Mesendoderm (in vitro differentiated cells): ENCODE measurements around the gene TBC1D16.

Experiments used
- DNase-seq: peaks from one replicate; pipeline ENCODE4 v3.0.0; 2013
- H2AK5ac ChIP-seq: 2 replicates; pipeline ENCODE4 v1.6.1; 2013; ENCODE audit warnings: low read length, inconsistent platforms
- H2BK120ac ChIP-seq: 2 replicates; pipeline ENCODE4 v1.6.1; 2013; ENCODE audit warnings: low read depth, mild to moderate bottlenecking, low read length, moderate library complexity, mixed read lengths
- H2BK15ac ChIP-seq: replicated peaks from 2 replicates; pipeline ENCODE4 v1.6.1; 2013; ENCODE audit warnings: low read depth, mild to moderate bottlenecking, moderate library complexity
- H2BK5ac ChIP-seq: 2 replicates; pipeline ENCODE4 v1.6.1; 2013; ENCODE audit warnings: low read length, inconsistent platforms
- H3K18ac ChIP-seq: 2 replicates; pipeline ENCODE4 v1.6.1; 2013; ENCODE audit warnings: mild to moderate bottlenecking, low read length, mixed read lengths
- H3K23ac ChIP-seq: one replicate; pipeline ENCODE4 v1.6.1; 2013; ENCODE audit warnings: low read length
- H3K27ac ChIP-seq: 2 replicates; pipeline ENCODE4 v1.5.1; 2013; ENCODE audit warnings: low read depth, mild to moderate bottlenecking, inconsistent platforms, low read length, moderate library complexity
- H3K27me3 ChIP-seq: 2 replicates; pipeline ENCODE4 v1.6.1; 2013; ENCODE audit warnings: low read length, control low read depth, mild to moderate bottlenecking, inconsistent platforms; ENCODE audit not compliant: insufficient read depth, poor library complexity
- H3K36me3 ChIP-seq: 2 replicates; pipeline ENCODE4 v1.6.1; 2013; ENCODE audit warnings: low read length, inconsistent platforms; ENCODE audit not compliant: control insufficient read depth, insufficient read depth
- H3K4ac ChIP-seq: one replicate; pipeline ENCODE4 v1.6.1; 2013; ENCODE audit warnings: low read depth, mild to moderate bottlenecking, low read length, moderate library complexity
- H3K4me1 ChIP-seq: 2 replicates; pipeline ENCODE4 v1.6.1; 2013; ENCODE audit warnings: low read depth, low read length, inconsistent platforms; ENCODE audit not compliant: control insufficient read depth
- H3K4me2 ChIP-seq: 2 replicates; pipeline ENCODE4 v1.6.1; 2013; ENCODE audit warnings: low read length
- H3K4me3 ChIP-seq: 2 replicates; pipeline ENCODE4 v1.5.1; 2013; ENCODE audit warnings: mild to moderate bottlenecking, low read length
- H3K56ac ChIP-seq: one replicate; pipeline ENCODE4 v1.6.1; 2013; ENCODE audit warnings: low read length
- H3K79me1 ChIP-seq: 2 replicates; pipeline ENCODE4 v1.6.1; 2013; ENCODE audit warnings: low read length, inconsistent platforms
- H3K79me2 ChIP-seq: 2 replicates; pipeline ENCODE4 v1.6.1; 2013; ENCODE audit warnings: mild to moderate bottlenecking, low read length; ENCODE audit not compliant: control insufficient read depth, insufficient read depth
- H3K9ac ChIP-seq: 2 replicates; pipeline ENCODE4 v1.6.1; 2013; ENCODE audit warnings: low read length, inconsistent platforms
- H4K5ac ChIP-seq: one replicate; pipeline ENCODE4 v1.6.1; 2013; ENCODE audit warnings: low read length
- H4K8ac ChIP-seq: one replicate; pipeline ENCODE4 v1.6.1; 2013; ENCODE audit warnings: low read depth, mild to moderate bottlenecking, control low read depth, low read length, moderate library complexity
- WGBS: extraction: QIAGEN DNeasy Blood & Tissue Kit; methylation state at CpG from one replicate; pipeline ENCODE4 v1.1.7; 2013; ENCODE audit warnings: low lambda C conversion rate, missing lambda C conversion rate; ENCODE audit not compliant: insufficient coverage; ENCODE audit errors: extremely low coverage; 5-methylcytosine and 5-hydroxymethylcytosine counted together

TBC1D16 gene

GRCh38 chr17:80035937-80036714 is 454 bp upstream of the TBC1D16 start, which contains the start of gene CCDC40:
Gene CCDC40, plus strand, starts transcription at chr17:80036642. Its CDS starts 21 bp downstream, at chr17:80036663.
- no peak within 1 kb of the TSS for H3K23ac ChIP-seq
- no peak within 1 kb of the TSS for H2BK15ac ChIP-seq
- H3K9ac ChIP-seq: peak within 1 kb of the TSS; percentile 87
- peak within 1 kb of the TSS; percentile 88 for H3K4ac ChIP-seq
- peak within 1 kb of the TSS; percentile 82 for H3K27ac ChIP-seq
- no peak within 1 kb of the TSS for H2BK120ac ChIP-seq
- peak within 1 kb of the TSS; percentile 87 for H3K4me3 ChIP-seq
- peaks cover 33% of the 10 kb centered on the region for H3K79me2 ChIP-seq
- WGBS: no CpG with 5 or more reads among the region's 89 CpGs
- peak within 1 kb of the TSS; percentile 56 for H3K4me2 ChIP-seq
- peak within 1 kb of the TSS; percentile 97 for H4K8ac ChIP-seq
- H3K56ac ChIP-seq: peak within 1 kb of the TSS; percentile 96
- H3K79me1 ChIP-seq: peaks cover 18% of the 10 kb centered on the region
- H3K4me1 ChIP-seq: peaks cover 2% of the 10 kb centered on the region
- no peak within 1 kb of the TSS for H2AK5ac ChIP-seq
- no peaks in the 10 kb centered on the region for H3K36me3 ChIP-seq
- H3K18ac ChIP-seq: peak within 1 kb of the TSS; percentile 99
- H3K27me3 ChIP-seq: no peaks in the 10 kb centered on the region
- no peak within 1 kb of the TSS for H4K5ac ChIP-seq
- no peak within 1 kb of the TSS for H2BK5ac ChIP-seq
- DNase-seq: peak; percentile 89

GRCh38 chr17:80034791-80035686 is 633 bp downstream of the TBC1D16 start:
- Histone ChIP-seq H4K8ac (no peak overlapping the region), H3K18ac (peak overlapping the region; percentile 99), H2BK5ac (no peak overlapping the region), H3K23ac (peak overlapping the region; percentile 76), H3K56ac (peak overlapping the region; percentile 96), H3K4ac (peak overlapping the region; percentile 88), H3K27me3 (no peaks in the 10 kb centered on the region), H3K79me2 (peaks cover 44% of the 10 kb centered on the region), H3K9ac (peak overlapping the region; percentile 87), H2AK5ac (no peak overlapping the region), H4K5ac (no peak overlapping the region), H3K36me3 (no peaks in the 10 kb centered on the region), H2BK120ac (no peak overlapping the region), H3K4me1 (peaks cover 2% of the 10 kb centered on the region), H3K79me1 (peaks cover 28% of the 10 kb centered on the region), H3K4me2 (peak overlapping the region; percentile 51), H2BK15ac (no peak overlapping the region), H3K4me3 (peak overlapping the region; percentile 87), H3K27ac (peak overlapping the region; percentile 66)
- no CpG with 5 or more reads among the region's 55 CpGs for WGBS
- DNase-seq: peak; percentile 50

GRCh38 chr17:80033840-80034239 is 1.8 kb downstream of the TBC1D16 start:
- Histone ChIP-seq H3K27me3 (no peaks in the 10 kb centered on the region), H3K18ac (no peak overlapping the region), H2BK15ac (no peak overlapping the region), H4K5ac (no peak overlapping the region), H3K56ac (no peak overlapping the region), H3K4me3 (no peak overlapping the region), H3K4me1 (peaks cover 2% of the 10 kb centered on the region), H3K79me2 (peaks cover 55% of the 10 kb centered on the region), H2BK5ac (no peak overlapping the region), H2AK5ac (no peak overlapping the region), H3K79me1 (peaks cover 32% of the 10 kb centered on the region), H3K36me3 (no peaks in the 10 kb centered on the region), H2BK120ac (no peak overlapping the region), H3K23ac (peak overlapping the region; percentile 87), H3K4ac (no peak overlapping the region), H4K8ac (no peak overlapping the region), H3K27ac (no peak overlapping the region), H3K9ac (no peak overlapping the region), H3K4me2 (no peak overlapping the region)
- no peak for DNase-seq
- WGBS: no CpG with 5 or more reads among the region's 4 CpGs

- H4K5ac ChIP-seq: no peak overlapping the region
- no peak overlapping the region for H3K4me3 ChIP-seq
- H3K4me1 ChIP-seq: peaks cover 2% of the 10 kb centered on the region
- no peak overlapping the region for H2BK15ac ChIP-seq
- H3K27me3 ChIP-seq: no peaks in the 10 kb centered on the region
- no CpG with 5 or more reads among the region's 9 CpGs for WGBS
- H3K23ac ChIP-seq: no peak overlapping the region
- peaks cover 64% of the 10 kb centered on the region for H3K79me2 ChIP-seq
- H3K36me3 ChIP-seq: no peaks in the 10 kb centered on the region
- no peak overlapping the region for H3K9ac ChIP-seq
- no peak overlapping the region for H4K8ac ChIP-seq
- peaks cover 34% of the 10 kb centered on the region for H3K79me1 ChIP-seq
- no peak overlapping the region for H3K18ac ChIP-seq
- H3K4me2 ChIP-seq: no peak overlapping the region
- no peak overlapping the region for H2AK5ac ChIP-seq
- no peak overlapping the region for H3K56ac ChIP-seq
- no peak overlapping the region for H2BK5ac ChIP-seq
- no peak overlapping the region for H2BK120ac ChIP-seq
- no peak overlapping the region for H3K4ac ChIP-seq
- H3K27ac ChIP-seq: no peak overlapping the region
- no peak for DNase-seq
Observed at GRCh38 chr17:80032614-80033171, 3.0 kb downstream of the TBC1D16 start.

GRCh38 chr17:80031691-80032430 is 3.8 kb downstream of the TBC1D16 start:
- WGBS: no CpG with 5 or more reads among the region's 12 CpGs
- Histone ChIP-seq H3K36me3 (no peaks in the 10 kb centered on the region), H3K79me2 (peaks cover 65% of the 10 kb centered on the region), H4K5ac (no peak overlapping the region), H3K23ac (no peak overlapping the region), H3K56ac (peak overlapping the region; percentile 54), H3K4ac (no peak overlapping the region), H4K8ac (no peak overlapping the region), H3K79me1 (peaks cover 34% of the 10 kb centered on the region), H3K9ac (no peak overlapping the region), H3K18ac (no peak overlapping the region), H2BK15ac (no peak overlapping the region), H2BK5ac (no peak overlapping the region), H3K27ac (no peak overlapping the region), H3K4me1 (peaks cover 2% of the 10 kb centered on the region), H2AK5ac (no peak overlapping the region), H3K4me2 (no peak overlapping the region), H2BK120ac (no peak overlapping the region), H3K4me3 (no peak overlapping the region), H3K27me3 (no peaks in the 10 kb centered on the region)
- no peak for DNase-seq
